Chondrocyte (in vitro differentiated cells): ENCODE measurements around the gene PPT2. TPM values are rescaled to one million over a fixed set of nuclear protein-coding genes. Genes with fewer than 3 reads are reported as not detected.

ENCODE experiments used
- DNase-seq: peaks from one replicate; pipeline ENCODE4 v3.0.0; 2021; ENCODE audit warnings: mixed read lengths, low spot score
- H3K27ac Mint-ChIP-seq: one replicate; pipeline ENCODE4 v1.8.0; 2021; ENCODE audit warnings: mild to moderate bottlenecking, moderate library complexity, mixed read lengths; ENCODE audit not compliant: unreplicated experiment
- H3K27me3 Mint-ChIP-seq: 2 replicates; pipeline ENCODE4 v1.8.0; 2021; ENCODE audit warnings: low read depth, mixed read lengths
- H3K36me3 Mint-ChIP-seq: 2 replicates; pipeline ENCODE4 v1.8.0; 2021; ENCODE audit warnings: low read depth, mixed read lengths
- H3K4me1 Mint-ChIP-seq: 2 replicates; pipeline ENCODE4 v1.8.0; 2021; ENCODE audit warnings: low read depth, mild to moderate bottlenecking, mixed read lengths
- H3K4me3 Mint-ChIP-seq: one replicate; pipeline ENCODE4 v1.8.0; 2021; ENCODE audit warnings: mild to moderate bottlenecking, moderate library complexity, mixed read lengths; ENCODE audit not compliant: unreplicated experiment
- H3K9me3 Mint-ChIP-seq: 2 replicates; pipeline ENCODE4 v1.8.0; 2021; ENCODE audit warnings: low read depth, mixed read lengths
- total RNA-seq: library from RNA; stranded (reverse); gene quantifications from 3 replicates; pipeline ENCODE4 v1.2.1, GENCODE V29; 2021
- TF ChIP-seq, protein P1 (sequence below): fragments of 200-600 bp; sonication (generic); IDR thresholded peaks from 2 replicates; pipeline ENCODE4 v1.5.0; 2021; ENCODE audit warnings: antibody characterized with exemption, mild to moderate bottlenecking, moderate library complexity

PPT2 gene
- total RNA-seq, 1 donor from 2014 or later: 35.8 TPM

DNA sequence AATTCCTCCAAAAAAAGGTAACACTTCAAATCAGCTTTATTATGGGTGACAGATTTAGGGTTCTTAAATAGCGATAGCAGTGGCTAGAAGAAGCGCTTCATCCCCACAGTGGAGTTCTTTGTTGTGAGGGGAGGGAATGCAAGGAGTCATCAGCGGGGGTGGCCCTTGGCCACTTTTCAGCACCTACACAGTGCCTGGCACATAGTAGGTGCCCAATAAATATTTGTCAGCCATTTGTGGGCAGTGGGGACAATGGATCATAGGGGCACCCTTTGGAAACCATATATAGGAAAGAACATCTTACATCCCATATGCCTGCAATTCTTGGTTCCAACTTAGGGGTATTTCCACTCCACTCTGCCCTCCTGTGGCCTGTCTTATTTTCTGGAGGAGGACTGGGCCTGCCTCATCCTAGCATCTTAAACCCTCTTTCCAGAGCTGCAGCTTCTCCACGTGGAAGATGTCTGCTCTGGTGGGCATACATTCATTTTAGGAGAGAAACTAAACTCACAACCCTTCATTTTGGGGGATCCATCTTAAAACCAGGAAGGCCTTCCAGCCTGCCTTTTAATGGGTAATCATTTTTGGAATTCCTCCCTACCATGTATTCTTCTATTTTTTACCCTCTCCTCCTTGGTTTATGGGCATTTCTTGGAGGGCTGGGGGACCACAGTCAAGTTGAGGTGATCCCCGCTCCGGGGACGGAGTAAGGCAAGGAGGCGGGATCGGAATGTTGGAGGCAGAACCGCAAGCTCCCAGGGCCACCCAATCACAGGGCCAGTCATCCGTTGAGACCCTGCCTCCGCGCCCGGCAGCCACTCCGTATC is 41.1 kb downstream of the PPT2 start:
- Mint-ChIP-seq H3K27ac (peak overlapping the region; percentile 96), H3K4me3 (peak overlapping the region; percentile 81), H3K27me3 (no peaks in the 10 kb centered on the region), H3K9me3 (no peaks in the 10 kb centered on the region), H3K36me3 (no peaks in the 10 kb centered on the region), H3K4me1 (peaks cover 47% of the 10 kb centered on the region)
- TF ChIP-seq, protein P1, sequence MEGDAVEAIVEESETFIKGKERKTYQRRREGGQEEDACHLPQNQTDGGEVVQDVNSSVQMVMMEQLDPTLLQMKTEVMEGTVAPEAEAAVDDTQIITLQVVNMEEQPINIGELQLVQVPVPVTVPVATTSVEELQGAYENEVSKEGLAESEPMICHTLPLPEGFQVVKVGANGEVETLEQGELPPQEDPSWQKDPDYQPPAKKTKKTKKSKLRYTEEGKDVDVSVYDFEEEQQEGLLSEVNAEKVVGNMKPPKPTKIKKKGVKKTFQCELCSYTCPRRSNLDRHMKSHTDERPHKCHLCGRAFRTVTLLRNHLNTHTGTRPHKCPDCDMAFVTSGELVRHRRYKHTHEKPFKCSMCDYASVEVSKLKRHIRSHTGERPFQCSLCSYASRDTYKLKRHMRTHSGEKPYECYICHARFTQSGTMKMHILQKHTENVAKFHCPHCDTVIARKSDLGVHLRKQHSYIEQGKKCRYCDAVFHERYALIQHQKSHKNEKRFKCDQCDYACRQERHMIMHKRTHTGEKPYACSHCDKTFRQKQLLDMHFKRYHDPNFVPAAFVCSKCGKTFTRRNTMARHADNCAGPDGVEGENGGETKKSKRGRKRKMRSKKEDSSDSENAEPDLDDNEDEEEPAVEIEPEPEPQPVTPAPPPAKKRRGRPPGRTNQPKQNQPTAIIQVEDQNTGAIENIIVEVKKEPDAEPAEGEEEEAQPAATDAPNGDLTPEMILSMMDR: peak; percentile 85
- DNase-seq: no peak

DNA sequence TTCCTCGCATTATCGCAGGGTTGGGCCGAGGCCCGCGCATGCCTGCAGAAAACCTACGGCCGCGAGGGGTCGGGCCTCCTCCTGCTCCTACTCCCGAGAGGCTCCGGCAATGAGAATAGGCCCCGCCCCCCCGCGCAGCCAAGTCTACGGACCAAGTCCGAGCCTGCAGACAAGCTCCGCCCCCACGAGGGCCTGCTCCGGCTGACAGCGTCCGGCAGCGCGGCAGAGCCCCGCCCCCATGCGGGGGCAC is 41.6 kb downstream of the PPT2 start:
- H3K27ac Mint-ChIP-seq: peak overlapping the region; percentile 96
- peak; percentile 100 for DNase-seq
- peaks cover 42% of the 10 kb centered on the region for H3K4me1 Mint-ChIP-seq
- H3K4me3 Mint-ChIP-seq: peak overlapping the region; percentile 92
- no peaks in the 10 kb centered on the region for H3K27me3 Mint-ChIP-seq
- no peaks in the 10 kb centered on the region for H3K9me3 Mint-ChIP-seq
- TF ChIP-seq, protein P1: no peak
- H3K36me3 Mint-ChIP-seq: no peaks in the 10 kb centered on the region

DNA sequence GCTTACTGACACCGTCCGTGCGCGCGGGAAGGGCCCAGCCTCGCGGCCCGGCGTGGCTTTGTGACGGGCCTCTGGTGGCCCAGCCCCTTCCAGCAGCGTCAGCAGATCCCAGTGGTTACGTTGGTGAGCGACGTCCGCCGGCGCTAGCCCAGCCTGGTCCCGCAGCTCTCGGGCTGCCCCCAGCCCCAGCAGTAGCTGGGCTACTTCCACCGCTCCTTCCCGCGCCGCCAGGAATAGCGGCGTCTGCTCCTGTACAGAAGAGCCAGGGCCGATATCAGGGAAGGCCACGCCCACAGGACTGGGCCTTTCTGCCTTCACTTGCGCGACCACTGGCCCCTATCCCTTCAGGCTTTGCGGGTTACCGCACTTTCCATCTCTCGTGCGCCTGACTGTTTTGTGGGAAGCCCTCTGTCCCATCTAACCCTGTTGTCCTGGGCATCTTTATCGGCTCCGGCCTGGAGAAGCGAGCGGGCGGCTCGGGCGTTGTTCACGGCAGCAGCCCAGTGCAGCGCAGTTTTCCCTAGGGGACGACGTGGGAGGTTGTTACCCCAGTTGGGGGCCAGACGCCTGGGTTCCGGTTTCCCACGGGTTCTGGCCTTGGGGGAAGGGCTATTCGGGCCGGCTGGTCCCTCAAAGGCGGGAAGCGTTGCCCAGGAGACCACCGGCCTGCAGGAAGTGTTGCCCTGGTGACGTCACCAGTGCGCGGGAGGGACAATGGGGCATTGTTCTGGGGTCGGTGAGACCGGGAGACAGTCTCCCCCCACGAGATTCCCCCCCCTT is 42.2 kb downstream of the PPT2 start:
- H3K27ac Mint-ChIP-seq: peak overlapping the region; percentile 100
- no peaks in the 10 kb centered on the region for H3K36me3 Mint-ChIP-seq
- H3K9me3 Mint-ChIP-seq: no peaks in the 10 kb centered on the region
- TF ChIP-seq, protein P1: no peak
- no peak for DNase-seq
- peak overlapping the region; percentile 92 for H3K4me3 Mint-ChIP-seq
- no peaks in the 10 kb centered on the region for H3K27me3 Mint-ChIP-seq
- H3K4me1 Mint-ChIP-seq: peaks cover 39% of the 10 kb centered on the region

DNA sequence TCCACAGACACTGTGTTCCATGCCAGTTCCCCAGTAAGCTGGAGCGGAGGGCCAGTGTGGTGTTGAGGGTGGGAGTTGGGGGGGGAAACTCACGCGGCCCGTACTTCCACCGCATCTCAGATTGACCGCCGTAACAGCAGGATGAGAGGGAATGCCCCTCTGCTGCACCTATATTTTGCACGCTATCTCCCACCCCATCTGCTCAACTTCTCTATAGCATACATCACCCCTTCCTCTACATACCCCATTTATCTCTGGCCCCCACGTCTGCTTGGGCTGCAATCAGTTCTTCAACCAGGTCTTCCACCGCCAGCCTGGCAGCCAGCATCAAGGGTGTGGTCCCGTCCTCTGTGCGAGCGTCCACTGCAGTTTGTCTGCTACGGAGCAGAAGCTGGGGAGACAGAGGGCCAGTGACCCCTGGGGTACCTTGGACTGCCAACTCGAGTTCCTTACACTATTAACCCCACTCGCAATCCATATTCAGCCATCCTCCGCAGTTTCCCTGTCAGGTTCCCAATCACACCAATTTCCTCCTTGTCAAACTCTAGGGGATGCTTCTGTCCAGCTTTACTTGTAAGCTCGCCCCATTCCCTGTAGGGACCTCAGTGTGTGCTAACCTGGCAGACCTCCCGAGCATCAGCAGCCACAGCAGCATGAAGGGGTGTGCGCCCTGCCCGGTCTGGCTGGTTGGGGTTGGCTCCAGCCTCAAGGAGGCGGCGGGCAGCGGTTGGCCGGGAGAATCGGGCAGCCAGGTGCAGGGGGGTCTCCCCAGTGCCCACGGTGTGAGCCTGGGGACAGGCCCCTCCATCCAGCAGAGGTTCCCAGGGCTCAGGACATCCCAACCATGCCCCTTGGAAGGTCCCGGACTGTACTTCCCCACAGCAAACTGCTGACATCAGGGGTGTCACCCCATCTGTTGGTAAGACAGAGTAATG is 43.0 kb downstream of the PPT2 start:
- no peak for DNase-seq
- H3K4me3 Mint-ChIP-seq: peak overlapping the region; percentile 92

More for the DNA sequence above, 43.0 kb downstream of the PPT2 start:
- Mint-ChIP-seq H3K4me1 (peaks cover 30% of the 10 kb centered on the region), H3K9me3 (no peaks in the 10 kb centered on the region), H3K36me3 (no peaks in the 10 kb centered on the region), H3K27ac (peak overlapping the region; percentile 100), H3K27me3 (no peaks in the 10 kb centered on the region)
- TF ChIP-seq, protein P1: no peak
